IgD-negative memory B cell (primary cell): ENCODE measurements around the gene ZSWIM2. TPM values are rescaled to one million over a fixed set of nuclear protein-coding genes. Genes with fewer than 3 reads are reported as not detected.
"Not testable (repeated sequence)": the region's sequence is repeated elsewhere in the genome, so short reads cannot be mapped to it uniquely, and the experiment has no call there.

Experiments used
- H3K27ac Mint-ChIP-seq, 3 donors: one replicate each; pipeline ENCODE4 v1.8.0; 2020 to 2022; ENCODE audit warnings: mild to moderate bottlenecking in 3 of 3, mixed read lengths in 3 of 3, moderate library complexity in 1 of 3
- H3K27me3 Mint-ChIP-seq: one replicate; pipeline ENCODE4 v1.8.0; 2021; ENCODE audit warnings: mixed read lengths
- H3K36me3 Mint-ChIP-seq: one replicate; pipeline ENCODE4 v1.8.0; 2020; ENCODE audit warnings: mild to moderate bottlenecking, mixed read lengths
- H3K4me1 Mint-ChIP-seq, 3 donors: one replicate each; pipeline ENCODE4 v1.8.0; 2020 to 2022; ENCODE audit warnings: mixed read lengths in 3 of 3, mild to moderate bottlenecking in 1 of 3
- H3K4me3 Mint-ChIP-seq, 4 donors: one replicate each; pipeline ENCODE4 v1.8.0; 2020 to 2022; ENCODE audit warnings: mild to moderate bottlenecking in 4 of 4, mixed read lengths in 4 of 4, moderate library complexity in 3 of 4
- H3K9me3 Mint-ChIP-seq, 3 donors: one replicate each; pipeline ENCODE4 v1.8.0; 2020 to 2021; ENCODE audit warnings: mixed read lengths in 3 of 3, mild to moderate bottlenecking in 1 of 3
- polyA plus RNA-seq: library from polyadenylated mRNA; unstranded; fragments of 300-500 nt; fragmentation: Illumina TruSeq; gene quantifications from one replicate; pipeline ENCODE4 v1.2.3, GENCODE V29; 2021

Gene ZSWIM2, protein sequence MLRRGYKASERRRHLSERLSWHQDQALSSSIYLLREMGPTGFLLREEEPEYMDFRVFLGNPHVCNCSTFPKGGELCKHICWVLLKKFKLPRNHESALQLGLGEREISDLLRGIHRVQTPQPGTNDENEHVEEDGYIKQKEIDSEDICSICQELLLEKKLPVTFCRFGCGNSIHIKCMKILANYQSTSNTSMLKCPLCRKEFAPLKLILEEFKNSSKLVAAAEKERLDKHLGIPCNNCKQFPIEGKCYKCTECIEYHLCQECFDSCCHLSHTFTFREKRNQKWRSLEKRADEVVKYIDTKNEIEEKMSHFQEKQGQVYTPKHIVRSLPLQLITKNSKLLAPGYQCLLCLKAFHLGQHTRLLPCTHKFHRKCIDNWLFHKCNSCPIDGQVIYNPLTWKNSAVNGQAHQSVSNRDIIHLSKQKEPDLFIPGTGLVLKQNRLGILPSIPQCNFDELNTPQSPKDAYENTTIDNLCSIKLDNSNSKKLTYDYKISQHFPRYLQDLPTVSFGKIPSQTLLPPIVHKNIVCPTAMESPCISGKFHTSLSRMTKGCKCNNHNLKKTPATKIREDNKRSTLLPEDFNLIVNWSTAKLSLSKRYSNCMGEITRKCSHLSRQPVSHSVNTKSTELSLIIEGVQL
- not detected for polyA plus RNA-seq

DNA sequence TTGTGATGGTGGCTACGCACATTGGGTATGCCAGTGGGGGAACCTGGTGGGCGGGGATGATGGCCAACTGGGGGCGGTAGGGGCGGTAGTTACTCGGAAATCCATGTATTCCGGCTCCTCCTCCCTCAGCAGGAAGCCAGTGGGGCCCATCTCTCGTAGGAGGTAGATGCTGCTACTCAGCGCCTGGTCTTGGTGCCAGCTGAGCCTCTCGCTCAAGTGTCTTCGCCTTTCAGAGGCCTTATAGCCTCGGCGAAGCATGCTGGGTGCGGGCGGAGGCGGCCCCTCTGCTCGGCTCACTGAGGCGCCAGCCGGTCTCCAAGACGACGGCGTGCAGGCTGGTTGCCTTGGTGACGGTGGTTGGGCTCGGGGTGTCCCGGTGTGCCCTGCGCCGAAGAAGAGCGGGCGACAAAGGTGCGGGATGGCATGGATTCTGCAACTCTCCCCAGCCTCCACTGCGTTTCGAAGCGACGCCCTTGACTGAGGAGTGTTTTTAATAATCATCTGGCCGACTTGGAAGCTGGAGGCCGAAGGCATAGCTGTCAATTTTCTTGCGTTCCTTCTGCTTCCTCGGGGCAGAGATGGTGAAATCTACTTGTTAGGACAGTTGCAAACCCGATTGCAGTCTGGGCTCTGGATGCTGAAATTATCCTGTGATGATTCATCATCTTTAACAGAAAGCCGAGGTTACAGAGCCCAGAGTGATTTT lies at the start of gene ZSWIM2:
Gene ZSWIM2 (minus strand): TSS at position 298 of the 706 bp plus-strand sequence. CDS start 40 bp downstream, at position 258.
- H3K27me3 Mint-ChIP-seq: peaks cover 16% of the 10 kb centered on the region
- peaks cover 4 to 17% (median 4%) of the 10 kb centered on the region in 3 donors for H3K9me3 Mint-ChIP-seq
- H3K4me3 Mint-ChIP-seq: peak within 1 kb of the TSS in 2 of 4 donors; percentile 25 to 45
- H3K4me1 Mint-ChIP-seq: peaks cover 0 to 4% (median 4%) of the 10 kb centered on the region in 3 donors
- no peaks in the 10 kb centered on the region for H3K36me3 Mint-ChIP-seq
- H3K27ac Mint-ChIP-seq: no peak within 1 kb of the TSS

DNA sequence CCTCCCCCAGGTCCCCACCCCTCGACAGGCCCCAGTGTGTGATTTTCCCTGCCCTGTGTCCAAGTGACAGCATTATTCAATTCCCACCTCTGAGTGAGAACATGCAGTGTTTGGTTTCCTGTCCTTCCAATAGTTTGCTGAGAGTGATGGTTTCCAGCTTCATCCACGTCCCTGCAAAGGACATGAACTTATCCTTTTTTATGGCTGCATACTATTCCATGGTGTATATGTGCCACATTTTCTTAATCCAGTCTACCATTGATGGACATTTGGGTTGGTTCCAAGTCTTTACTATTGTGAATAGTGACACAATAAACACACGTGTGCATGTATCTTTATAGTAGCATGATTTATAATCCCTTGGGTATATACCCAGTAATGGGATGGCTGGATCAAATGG lies 47.2 kb upstream of the ZSWIM2 start:
- not testable (repeated sequence) for H3K27ac Mint-ChIP-seq, H3K4me3 Mint-ChIP-seq, H3K36me3 Mint-ChIP-seq, H3K9me3 Mint-ChIP-seq, H3K4me1 Mint-ChIP-seq, H3K27me3 Mint-ChIP-seq

DNA sequence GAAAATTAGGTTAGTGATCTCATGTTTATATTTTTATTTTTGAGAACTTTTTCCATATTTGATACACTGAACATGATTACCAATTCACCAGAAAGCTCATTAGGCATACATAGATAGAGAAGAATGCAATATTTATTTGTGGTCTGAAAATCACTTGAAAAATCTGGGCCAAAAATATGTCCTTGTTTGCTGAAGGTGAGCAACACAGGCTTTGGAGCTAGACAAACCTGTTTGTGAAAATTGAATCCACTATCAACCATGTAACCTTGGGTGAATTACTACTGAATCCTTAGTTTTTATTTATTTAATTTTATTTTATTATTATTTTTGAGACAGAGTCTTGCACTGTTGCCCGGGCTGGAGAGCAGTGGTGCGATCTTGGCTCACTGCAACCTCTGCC lies 46.5 kb upstream of the ZSWIM2 start:
- Mint-ChIP-seq H3K4me1 (no peaks in the 10 kb centered on the region), H3K4me3 (no peak overlapping the region), H3K36me3 (no peaks in the 10 kb centered on the region), H3K27me3 (peaks cover under 1% of the 10 kb centered on the region), H3K9me3 (peaks cover 0 to 1% (median 0%) of the 10 kb centered on the region in 3 donors), H3K27ac (no peak overlapping the region)

DNA sequence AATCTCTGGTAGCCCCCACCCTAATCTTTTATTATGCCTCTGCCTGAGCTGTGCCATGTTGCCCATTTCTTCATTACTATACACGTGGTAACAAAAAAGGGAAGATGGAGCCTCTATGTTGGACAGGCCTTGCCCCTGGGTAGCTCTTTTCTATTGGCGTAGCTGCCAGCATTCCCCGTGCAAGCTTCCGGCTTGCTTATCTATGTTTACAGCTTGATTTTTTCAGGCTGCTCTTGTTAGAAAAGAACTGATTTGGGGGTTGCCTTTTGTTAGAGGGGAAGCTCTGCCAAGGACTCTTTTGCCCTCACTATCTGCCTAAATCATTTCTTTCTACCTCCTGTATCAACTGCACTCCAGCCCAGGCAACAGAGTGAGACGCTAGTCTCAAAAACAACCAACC lies 45.5 kb upstream of the ZSWIM2 start:
- H3K4me1 Mint-ChIP-seq: peaks cover 0 to 2% (median 0%) of the 10 kb centered on the region in 3 donors
- H3K4me3 Mint-ChIP-seq: no peak overlapping the region
- no peak overlapping the region for H3K27ac Mint-ChIP-seq
- H3K27me3 Mint-ChIP-seq: no peaks in the 10 kb centered on the region
- no peaks in the 10 kb centered on the region for H3K36me3 Mint-ChIP-seq
- H3K9me3 Mint-ChIP-seq: peaks cover 0 to 1% (median 0%) of the 10 kb centered on the region in 3 donors

DNA sequence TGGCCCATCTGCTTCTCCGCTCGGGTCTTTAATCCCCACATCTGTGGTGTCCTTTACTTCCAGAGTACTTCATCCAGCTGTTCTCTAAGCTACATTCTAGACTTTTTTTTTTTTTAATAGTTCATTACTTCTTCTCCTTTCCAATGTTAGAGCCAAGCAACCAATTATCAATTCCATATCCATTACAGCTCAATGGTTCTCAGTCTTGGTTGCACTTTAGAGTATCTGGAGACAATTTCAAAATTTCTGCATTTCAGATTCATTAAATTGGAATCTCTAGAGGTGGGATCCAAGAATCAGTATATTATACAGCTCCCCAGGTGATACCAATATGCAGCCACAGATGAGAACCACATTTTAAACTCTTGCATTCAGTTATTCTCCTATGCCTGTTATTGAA lies 43.9 kb upstream of the ZSWIM2 start:
- no peak overlapping the region for H3K4me3 Mint-ChIP-seq
- H3K36me3 Mint-ChIP-seq: no peaks in the 10 kb centered on the region
- H3K27ac Mint-ChIP-seq: no peak overlapping the region
- H3K4me1 Mint-ChIP-seq: peaks cover 0 to 2% (median 0%) of the 10 kb centered on the region in 3 donors
- H3K9me3 Mint-ChIP-seq: peaks cover 0 to 1% (median 0%) of the 10 kb centered on the region in 3 donors
- no peaks in the 10 kb centered on the region for H3K27me3 Mint-ChIP-seq

DNA sequence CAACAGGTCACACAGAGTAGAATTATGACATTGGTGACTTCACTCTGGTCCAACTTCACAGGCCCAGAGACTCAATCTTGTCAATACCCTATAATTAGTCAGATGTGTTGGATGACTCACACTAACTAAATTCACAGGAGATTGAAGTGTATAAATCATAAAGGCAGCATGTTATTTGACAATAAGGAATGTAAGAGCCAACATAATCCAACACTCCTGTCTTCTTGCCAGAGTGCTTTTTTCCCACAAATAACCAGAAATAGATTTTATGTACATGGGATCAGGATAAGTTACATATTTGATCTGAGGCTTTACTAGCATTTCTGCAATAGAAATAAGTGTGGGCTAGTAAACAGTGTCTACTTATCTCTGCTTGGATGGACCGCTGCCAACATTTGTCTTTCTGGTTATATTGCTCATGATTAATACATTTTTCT lies 42.2 kb upstream of the ZSWIM2 start:
- peaks cover 0 to 1% (median 0%) of the 10 kb centered on the region in 3 donors for H3K9me3 Mint-ChIP-seq
- peaks cover 0 to 2% (median 0%) of the 10 kb centered on the region in 3 donors for H3K4me1 Mint-ChIP-seq
- no peak overlapping the region for H3K4me3 Mint-ChIP-seq
- no peaks in the 10 kb centered on the region for H3K27me3 Mint-ChIP-seq
- no peaks in the 10 kb centered on the region for H3K36me3 Mint-ChIP-seq
- no peak overlapping the region for H3K27ac Mint-ChIP-seq

DNA sequence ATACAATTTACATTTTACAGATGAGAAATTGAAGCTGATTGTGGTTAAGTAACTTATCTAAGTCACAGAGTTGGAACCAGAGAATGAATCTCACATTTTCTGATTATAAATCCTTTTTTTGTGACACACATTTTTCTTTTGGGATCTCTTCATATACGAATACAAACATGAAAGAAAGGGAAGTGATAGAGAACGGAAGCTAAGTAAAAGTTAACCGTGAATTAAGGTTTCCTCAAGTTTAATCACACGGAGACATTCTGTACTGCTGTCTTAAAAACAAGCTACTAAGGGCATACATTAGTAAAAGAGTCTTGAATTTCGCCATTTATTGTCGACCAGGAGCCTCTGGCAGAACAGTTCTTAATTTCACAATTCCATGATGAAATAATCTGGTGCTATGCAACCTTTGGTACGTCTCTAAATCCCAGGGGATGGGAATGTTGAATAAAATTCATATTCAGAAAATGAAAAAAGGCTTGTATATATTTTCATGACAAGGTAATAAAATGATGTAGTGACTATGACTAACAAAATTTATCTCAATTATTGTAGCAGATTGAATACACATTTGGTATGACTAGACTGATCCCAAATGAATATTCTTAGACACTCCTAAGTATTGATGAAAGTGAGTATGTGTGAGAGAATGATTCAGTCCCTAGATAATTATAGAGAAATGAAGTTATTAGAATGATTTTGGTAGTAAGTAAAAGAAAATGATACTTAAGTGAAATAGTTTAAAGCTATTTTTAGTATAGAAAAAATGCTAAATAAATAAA lies 40.3 kb upstream of the ZSWIM2 start:
- no peaks in the 10 kb centered on the region for H3K9me3 Mint-ChIP-seq
- no peak overlapping the region for H3K4me3 Mint-ChIP-seq
- peaks cover 0 to 2% (median 0%) of the 10 kb centered on the region in 3 donors for H3K4me1 Mint-ChIP-seq
- H3K36me3 Mint-ChIP-seq: no peaks in the 10 kb centered on the region
- H3K27me3 Mint-ChIP-seq: no peaks in the 10 kb centered on the region
- H3K27ac Mint-ChIP-seq: no peak overlapping the region

DNA sequence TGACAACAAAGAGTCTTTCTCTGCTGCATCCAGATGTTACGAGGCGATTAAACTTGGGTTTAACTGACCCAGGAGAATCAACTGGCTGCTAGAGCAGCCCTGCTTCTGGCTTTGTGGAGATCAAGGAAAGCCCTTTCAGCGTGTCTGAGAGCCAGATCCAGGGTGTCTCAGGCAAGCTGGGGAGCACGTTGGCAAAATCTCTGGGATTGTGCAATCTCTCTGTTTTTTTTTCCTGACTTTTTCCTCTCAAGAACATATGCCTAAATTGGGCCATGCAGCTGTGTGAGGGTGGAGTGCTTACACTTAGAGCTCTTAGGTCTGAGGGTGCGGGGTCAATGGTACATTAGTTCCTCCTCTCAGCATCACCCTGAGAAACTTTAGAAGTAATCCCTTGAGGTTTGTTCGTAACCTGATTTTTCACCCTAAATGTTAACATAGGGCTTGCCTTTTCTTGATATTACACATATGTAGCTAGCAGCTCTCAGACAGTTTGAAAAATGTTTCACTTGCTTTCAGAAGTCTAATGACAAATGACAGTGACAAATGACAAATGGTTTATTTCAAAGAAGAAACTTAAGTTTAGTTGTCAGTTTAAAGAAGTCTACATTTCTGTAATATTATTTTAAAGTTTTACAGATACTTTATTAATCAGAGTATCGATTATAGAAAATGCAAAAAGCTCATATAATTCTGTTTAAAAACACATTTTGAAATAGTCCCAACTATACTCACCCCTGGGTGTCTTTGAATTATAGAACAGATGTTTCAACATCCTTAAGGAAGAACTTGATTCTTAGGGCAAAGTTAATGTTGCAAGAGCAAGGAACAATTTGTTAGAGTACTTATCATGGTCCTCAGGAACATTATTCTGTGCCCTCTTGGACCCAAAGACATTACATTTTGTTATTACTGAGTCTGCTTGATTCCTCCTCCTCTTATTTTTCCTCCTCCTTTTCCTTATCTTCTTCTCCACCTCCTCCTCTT lies 38.4 kb upstream of the ZSWIM2 start:
- Mint-ChIP-seq H3K36me3 (peaks cover 3% of the 10 kb centered on the region), H3K27me3 (peaks cover 2% of the 10 kb centered on the region), H3K4me1 (peaks cover 0 to 2% (median 0%) of the 10 kb centered on the region in 3 donors), H3K4me3 (no peak overlapping the region), H3K9me3 (peaks cover 0 to 2% (median 0%) of the 10 kb centered on the region in 3 donors), H3K27ac (no peak overlapping the region)

DNA sequence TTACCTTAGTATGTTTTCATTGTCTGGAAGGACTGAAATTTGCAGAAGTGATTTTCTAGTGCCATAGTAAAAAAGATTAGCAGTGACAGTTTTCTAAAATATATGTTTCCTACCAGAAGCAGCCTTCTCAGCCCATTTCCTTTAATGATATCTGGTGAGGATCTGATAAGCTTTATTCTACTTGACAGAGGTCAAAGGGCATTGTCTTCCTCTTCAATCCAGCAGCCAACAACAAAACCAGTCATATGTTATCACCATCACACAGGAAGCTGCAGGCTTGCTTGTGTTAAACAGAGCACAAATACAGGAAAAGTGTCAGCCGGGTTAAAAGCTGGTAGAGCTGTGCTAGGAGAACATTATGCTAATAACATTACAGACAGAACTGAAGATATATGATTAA lies 35.6 kb upstream of the ZSWIM2 start:
- peaks cover 3% of the 10 kb centered on the region for H3K36me3 Mint-ChIP-seq
- H3K9me3 Mint-ChIP-seq: peaks cover 2 to 9% (median 3%) of the 10 kb centered on the region in 3 donors
- no peaks in the 10 kb centered on the region for H3K4me1 Mint-ChIP-seq
- H3K27me3 Mint-ChIP-seq: peaks cover 2% of the 10 kb centered on the region
- H3K27ac Mint-ChIP-seq: no peak overlapping the region
- H3K4me3 Mint-ChIP-seq: no peak overlapping the region

DNA sequence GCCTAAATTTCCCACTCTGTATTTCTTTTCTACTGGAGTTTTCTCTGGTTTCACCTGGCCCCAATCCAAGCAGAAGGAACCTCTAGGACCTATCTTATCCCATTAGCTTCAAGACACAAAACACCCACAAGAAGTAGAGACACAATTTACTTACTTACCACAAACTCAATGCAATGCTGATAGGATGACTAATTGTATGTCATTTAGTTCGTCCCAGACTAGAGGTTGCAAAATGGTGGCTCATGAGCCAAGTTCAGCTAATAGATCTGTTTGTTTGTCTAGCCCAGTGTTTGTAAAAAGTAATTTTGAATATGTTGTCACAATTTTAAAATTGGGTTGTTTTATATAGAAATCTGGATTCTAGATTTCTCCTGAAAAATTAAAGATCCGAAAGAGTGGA lies 34.7 kb upstream of the ZSWIM2 start:
- Mint-ChIP-seq H3K9me3 (peaks cover 2 to 9% (median 3%) of the 10 kb centered on the region in 3 donors), H3K36me3 (peaks cover 3% of the 10 kb centered on the region), H3K27ac (no peak overlapping the region), H3K4me1 (no peaks in the 10 kb centered on the region), H3K27me3 (peaks cover 2% of the 10 kb centered on the region), H3K4me3 (no peak overlapping the region)

DNA sequence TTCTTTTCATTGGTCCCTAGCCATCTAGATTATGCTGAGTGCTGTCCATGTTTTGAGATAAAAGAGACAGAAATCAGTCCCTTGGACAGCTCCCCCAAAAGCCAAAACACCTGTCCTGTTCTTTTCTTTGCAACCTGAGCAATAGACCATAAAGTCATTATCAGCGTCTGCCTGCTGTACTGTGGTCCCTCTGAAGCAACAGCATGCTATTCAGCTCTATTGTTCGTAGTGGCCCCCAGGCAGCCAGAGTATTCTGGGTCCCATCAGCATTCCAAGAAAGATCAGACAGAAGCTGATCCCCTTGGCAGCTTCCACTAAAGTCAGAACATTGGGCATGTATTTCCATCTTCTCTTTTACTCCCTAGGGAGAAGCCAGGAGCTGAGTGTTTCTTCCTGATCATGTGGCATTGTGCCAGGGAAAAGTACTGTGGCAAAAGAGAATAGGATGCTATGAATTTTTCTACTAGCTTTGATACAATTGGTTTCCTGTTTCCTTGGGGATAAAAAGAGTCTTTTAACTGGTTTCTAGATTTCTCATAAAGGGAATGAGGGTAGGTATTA lies 33.6 kb upstream of the ZSWIM2 start:
- Mint-ChIP-seq H3K4me3 (no peak overlapping the region), H3K4me1 (no peaks in the 10 kb centered on the region), H3K27ac (no peak overlapping the region), H3K9me3 (peaks cover 3 to 9% (median 5%) of the 10 kb centered on the region in 3 donors), H3K27me3 (peaks cover 2% of the 10 kb centered on the region), H3K36me3 (peaks cover 3% of the 10 kb centered on the region)

DNA sequence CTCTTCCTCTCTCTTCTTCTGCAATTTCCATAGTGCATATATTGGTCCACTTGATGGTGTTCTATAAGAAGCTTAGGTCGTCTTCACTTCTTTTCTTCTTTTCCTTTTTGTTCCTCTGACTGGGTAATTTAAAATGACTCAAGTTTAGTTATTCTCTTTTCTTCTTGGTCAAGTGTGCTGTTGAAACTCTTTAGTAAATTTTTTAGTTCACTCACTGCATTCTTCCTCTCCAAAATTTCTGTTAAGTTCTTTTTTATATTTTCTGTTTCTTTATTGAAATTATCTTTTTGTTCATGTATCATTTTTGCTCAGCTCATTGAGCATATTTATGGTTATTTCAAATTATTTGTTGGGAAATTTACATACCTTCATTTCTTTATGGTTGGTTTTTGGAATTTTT lies 32.7 kb upstream of the ZSWIM2 start:
- peaks cover 3 to 9% (median 5%) of the 10 kb centered on the region in 3 donors for H3K9me3 Mint-ChIP-seq
- no peaks in the 10 kb centered on the region for H3K4me1 Mint-ChIP-seq
- H3K4me3 Mint-ChIP-seq: no peak overlapping the region
- H3K27ac Mint-ChIP-seq: no peak overlapping the region
- peaks cover 3% of the 10 kb centered on the region for H3K36me3 Mint-ChIP-seq
- H3K27me3 Mint-ChIP-seq: peaks cover 2% of the 10 kb centered on the region

DNA sequence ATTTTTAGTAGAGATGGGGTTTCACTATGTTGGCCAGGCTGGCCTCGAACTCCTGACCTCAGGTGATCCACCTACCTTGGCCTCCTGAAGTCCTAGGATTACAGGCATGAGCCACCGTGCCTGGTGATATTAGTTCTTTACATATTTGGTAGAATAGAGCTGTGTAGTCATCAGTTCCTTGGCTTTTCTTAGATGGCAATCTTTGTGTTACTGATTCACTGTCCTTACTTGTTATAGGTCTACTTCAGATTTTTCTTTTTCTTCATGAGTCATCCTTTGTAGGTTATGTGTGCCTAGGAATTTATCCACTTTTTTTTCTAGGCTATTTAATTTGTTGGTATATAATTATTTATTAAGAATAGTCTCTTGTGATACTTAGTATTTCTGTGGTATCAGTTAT lies 30.3 kb upstream of the ZSWIM2 start:
- peaks cover 2% of the 10 kb centered on the region for H3K27me3 Mint-ChIP-seq
- peaks cover 3% of the 10 kb centered on the region for H3K36me3 Mint-ChIP-seq
- peaks cover 3 to 9% (median 8%) of the 10 kb centered on the region in 3 donors for H3K9me3 Mint-ChIP-seq
- H3K27ac Mint-ChIP-seq: no peak overlapping the region
- no peak overlapping the region for H3K4me3 Mint-ChIP-seq
- no peaks in the 10 kb centered on the region for H3K4me1 Mint-ChIP-seq
